HG03432 (cell line): ENCODE results near the gene CCDC60.
"Not testable (repeated sequence)": the region's sequence is repeated elsewhere in the genome, so short reads cannot be mapped to it uniquely, and the experiment has no call there.

Experiments
- ATAC-seq: cut with Tn5 transposase; IDR thresholded peaks from one replicate; pipeline ENCODE4 v1.9.1; 2021; ENCODE audit warnings: mild to moderate bottlenecking, moderate library complexity; ENCODE audit not compliant: unreplicated experiment

CCDC60 gene

GRCh38 chr12:119328111-119328510 is 6.4 kb upstream of the CCDC60 start:
- ATAC-seq: no peak

- no peak for ATAC-seq
Measured at GRCh38 chr12:119338593-119339363, 4.2 kb downstream of the CCDC60 start.

- no peak for ATAC-seq
Measured at GRCh38 chr12:119340578-119340977, 6.0 kb downstream of the CCDC60 start.

- ATAC-seq: no peak
Measured at GRCh38 chr12:119341020-119341419, 6.5 kb downstream of the CCDC60 start.

DNA sequence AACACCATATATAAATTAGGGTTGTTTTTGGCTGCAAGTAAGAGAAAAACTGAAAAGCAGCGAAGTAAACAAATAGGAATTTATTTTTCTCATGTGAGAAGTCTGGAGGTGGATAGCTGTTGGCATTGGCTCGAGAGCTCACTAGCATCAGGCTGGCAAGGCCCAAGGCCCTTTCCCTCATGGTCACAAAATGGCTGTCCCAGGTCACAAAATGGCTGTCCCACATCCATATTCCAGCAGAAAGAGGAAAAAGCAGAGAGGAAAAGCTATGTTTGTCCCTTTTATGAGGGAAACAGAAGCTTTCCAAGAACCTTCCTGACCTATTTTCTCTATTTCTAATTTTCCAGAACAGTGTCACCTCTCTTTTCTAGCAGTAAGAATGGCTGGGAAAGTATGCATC is 7.5 kb downstream of the CCDC60 start:
- ATAC-seq: no peak

- ATAC-seq: no peak
Measured at GRCh38 chr12:119343130-119343529, 8.6 kb downstream of the CCDC60 start.

- ATAC-seq: no peak
Measured at GRCh38 chr12:119354172-119354571, 19.6 kb downstream of the CCDC60 start.

- not testable (repeated sequence) for ATAC-seq
Measured at GRCh38 chr12:119360366-119360765, 25.8 kb downstream of the CCDC60 start.

- ATAC-seq: no peak
Measured at GRCh38 chr12:119363037-119363436, 28.5 kb downstream of the CCDC60 start.

DNA sequence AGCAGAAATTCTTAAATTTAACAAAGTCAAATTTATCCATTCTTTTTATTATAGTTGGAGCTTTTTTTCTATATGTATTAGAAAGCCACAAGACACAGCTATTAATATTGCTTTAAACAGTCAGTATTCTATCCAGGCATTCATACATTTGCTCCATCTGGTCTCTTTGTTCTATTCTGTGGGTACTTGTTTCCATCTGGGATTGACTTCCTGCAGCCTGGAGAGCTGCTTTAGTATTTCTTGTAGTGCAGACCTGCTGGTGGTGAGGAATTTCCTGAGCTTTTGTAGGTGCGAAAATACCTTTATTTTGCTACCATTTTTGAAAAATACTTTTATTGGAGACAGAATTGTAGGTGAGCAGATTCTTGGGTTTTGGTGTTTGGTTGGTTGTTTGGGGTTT is 29.0 kb downstream of the CCDC60 start:
- no peak for ATAC-seq

- ATAC-seq: no peak
Measured at GRCh38 chr12:119365451-119365850, 30.9 kb downstream of the CCDC60 start.

GRCh38 chr12:119366007-119366406 is 31.5 kb downstream of the CCDC60 start:
- ATAC-seq: no peak

- ATAC-seq: no peak
Measured at GRCh38 chr12:119369161-119369560, 34.6 kb downstream of the CCDC60 start.

- no peak for ATAC-seq
Measured at GRCh38 chr12:119369907-119370546, 35.5 kb downstream of the CCDC60 start.

DNA sequence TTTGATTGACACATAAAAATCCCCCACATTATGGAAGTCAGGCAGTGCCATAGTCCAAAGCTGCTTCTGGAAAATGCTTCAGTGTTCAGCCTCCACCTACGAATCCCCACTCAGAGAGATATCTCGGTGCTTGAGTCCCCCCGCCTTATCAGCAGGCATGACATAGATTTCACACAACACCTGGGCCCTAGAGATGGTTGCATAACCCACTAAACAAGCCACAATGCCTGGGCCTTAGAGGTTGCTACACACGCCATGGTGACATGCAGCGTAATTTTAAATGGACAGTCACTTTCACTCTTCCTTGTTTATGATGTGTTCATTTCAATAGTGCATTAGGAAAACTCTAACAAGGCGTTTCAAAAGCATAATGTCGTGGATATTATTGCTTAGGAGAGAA is 38.0 kb downstream of the CCDC60 start:
- ATAC-seq: no peak

DNA sequence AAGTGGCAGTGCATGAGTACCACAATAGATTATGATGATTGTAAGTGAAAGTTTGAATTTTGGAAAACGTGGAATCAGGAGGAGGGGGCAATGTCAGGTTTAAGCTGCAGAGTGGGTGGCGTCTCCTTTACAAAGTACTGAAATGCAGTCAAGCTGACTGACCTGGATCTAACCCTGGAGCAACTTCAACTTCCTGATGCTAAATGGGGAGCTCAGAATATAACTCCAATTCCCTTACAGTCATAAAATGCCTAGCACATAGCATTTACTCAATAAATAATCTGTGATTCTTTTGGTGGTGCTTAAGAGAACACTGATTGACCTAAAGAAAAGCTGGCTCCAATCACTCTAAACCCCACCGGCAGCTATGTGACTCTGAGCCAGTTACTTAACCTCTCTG is 38.5 kb downstream of the CCDC60 start:
- no peak for ATAC-seq

DNA sequence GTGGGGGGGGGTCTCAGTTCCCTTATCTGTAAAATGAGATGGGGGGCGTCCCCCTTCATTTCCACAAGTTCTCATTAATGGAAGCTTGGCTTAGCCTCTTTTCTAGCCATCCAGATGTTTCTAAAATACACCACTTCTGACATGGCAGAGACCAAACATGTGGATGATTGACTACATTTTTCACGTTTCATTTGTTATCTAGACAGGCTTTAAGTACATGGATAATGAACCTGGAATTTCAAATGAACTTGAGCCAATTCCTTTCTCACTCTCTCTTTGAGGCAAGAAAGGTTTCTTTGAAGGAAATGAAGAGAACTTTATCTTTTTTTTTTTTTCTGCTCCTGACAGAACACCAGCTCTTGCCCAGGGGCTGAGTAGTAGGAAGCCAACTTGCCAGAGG is 39.1 kb downstream of the CCDC60 start:
- ATAC-seq: no peak

DNA sequence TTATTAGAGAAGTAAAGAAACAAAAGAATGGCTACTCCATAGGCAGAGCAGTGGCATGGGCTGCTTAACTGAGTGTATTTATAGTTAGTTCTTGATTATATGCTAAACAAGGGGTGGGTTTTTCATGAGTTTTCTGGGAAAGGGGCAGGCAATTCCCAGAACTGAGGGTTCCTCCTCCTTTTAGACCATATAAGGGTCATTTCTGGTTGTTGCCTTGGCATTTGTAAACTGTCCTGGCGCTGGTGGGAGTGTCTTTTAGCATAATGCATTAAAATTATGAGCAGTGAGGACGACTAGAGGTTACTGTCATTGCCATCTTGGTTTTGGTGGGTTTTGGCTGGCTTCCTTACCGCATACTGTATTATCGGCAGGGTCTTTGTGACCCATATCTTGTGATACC is 40.1 kb downstream of the CCDC60 start:
- no peak for ATAC-seq

DNA sequence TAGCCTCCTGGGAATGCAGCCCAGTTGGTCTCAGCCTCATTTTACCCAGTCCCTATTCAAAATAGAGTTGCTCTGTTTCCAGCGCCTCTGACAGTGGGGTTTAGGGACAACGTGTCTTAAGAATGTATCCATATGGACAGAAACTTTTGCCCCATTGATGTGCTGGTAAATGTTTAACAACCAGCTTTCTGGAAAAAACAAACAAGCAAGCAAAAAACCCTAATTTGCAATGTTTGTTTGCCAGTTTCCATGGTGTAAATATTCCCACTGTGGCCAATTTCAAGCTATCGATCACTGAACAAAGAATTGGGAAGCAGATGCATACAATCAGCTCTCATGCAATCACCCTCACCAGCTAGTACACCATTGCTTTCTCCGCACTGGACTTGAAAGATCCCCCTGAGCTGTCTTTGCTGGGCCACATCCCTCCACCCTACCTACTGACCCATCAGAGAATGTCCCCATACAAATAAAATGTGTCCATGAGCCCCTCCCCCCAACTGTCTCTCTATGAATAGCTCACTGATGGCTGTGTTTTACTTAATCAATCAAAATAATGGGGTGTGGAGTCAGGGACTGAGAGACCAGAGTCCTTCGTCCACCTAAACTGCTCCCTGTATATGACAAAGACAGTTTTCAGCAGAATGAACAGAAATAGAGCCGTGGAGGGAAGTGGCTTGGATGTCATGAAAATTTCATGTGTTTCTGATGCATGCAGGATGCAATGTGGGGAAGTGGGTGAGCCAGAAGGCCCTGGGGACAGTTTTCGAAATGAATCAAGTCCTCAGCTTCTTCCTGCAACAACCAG is 40.8 kb downstream of the CCDC60 start:
- no peak for ATAC-seq

- no peak for ATAC-seq
Measured at GRCh38 chr12:119375883-119376190, 41.3 kb downstream of the CCDC60 start.

- ATAC-seq: no peak
Measured at GRCh38 chr12:119378903-119379302, 44.4 kb downstream of the CCDC60 start.
